HG02852 (cell line): ENCODE data around the gene UBE2E2.

Experiments used
- ATAC-seq: cut with Tn5 transposase; IDR thresholded peaks from one replicate; pipeline ENCODE4 v1.9.1; 2021; ENCODE audit warnings: mild to moderate bottlenecking, moderate library complexity; ENCODE audit not compliant: unreplicated experiment

Gene UBE2E2

GRCh38 chr3:23565041-23565775 is 362.1 kb downstream of the UBE2E2 start:
- ATAC-seq: no peak

- no peak for ATAC-seq
These were observed 363.4 kb downstream of the UBE2E2 start for GRCh38 chr3:23566499-23566898.

- ATAC-seq: no peak
These were observed 364.8 kb downstream of the UBE2E2 start for GRCh38 chr3:23567917-23568316.

- ATAC-seq: no peak
These were observed 370.7 kb downstream of the UBE2E2 start for GRCh38 chr3:23573827-23574226.

DNA sequence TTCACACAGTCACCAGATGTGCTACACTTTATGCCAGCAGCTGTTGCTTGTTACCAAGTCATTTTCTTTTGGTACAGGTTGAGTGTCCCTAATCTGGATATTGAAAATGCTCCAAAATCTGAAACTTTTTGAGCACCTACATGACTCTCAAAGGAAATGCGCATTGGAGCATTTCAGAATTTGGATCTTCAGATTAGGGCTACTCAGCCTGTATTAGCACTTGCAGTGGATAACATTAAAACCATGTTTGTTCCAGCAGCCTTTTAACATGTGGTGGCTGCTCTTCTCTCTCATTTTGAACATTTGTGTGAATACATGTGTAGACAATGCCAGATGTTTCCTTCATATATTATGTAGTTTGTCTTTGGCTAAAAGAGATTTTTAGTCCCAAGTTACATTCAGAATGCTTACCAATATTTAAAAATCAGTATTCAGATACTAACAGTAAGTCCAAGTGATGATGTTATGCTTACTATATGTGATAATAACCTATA is 371.7 kb downstream of the UBE2E2 start:
- no peak for ATAC-seq

- no peak for ATAC-seq
These were observed 372.6 kb downstream of the UBE2E2 start for GRCh38 chr3:23575697-23576096.

- ATAC-seq: no peak
These were observed 373.3 kb downstream of the UBE2E2 start for GRCh38 chr3:23576379-23576959.

DNA sequence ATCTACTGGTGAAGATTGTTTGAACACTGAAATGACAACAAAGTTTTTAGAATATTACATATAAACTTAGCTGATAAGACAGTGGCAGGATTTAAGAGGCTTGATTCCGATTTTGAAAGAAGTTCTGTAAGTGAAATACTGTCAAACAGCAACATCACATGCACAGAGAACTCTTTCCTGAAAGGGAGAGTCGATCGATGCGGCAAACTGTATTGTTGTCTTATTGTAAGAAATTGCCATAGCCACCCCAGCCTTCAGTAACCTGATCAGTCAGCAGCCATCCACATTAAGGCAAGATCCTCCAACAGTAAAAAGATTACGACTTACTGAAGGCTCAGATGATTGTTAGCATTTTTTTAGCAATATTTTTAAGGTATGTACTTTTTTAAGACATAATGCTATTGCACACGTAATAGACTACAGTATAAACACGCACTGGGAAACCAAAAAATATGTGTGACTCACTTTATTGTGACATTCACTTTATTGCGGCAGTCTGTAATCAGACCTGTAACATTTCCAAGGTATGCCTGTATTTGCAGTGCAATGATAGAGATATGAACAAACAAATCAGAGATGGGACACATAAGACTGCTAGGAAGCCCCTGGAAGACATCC is 377.1 kb downstream of the UBE2E2 start:
- no peak for ATAC-seq

- ATAC-seq: no peak
These were observed 381.0 kb downstream of the UBE2E2 start for GRCh38 chr3:23583980-23584740.

DNA sequence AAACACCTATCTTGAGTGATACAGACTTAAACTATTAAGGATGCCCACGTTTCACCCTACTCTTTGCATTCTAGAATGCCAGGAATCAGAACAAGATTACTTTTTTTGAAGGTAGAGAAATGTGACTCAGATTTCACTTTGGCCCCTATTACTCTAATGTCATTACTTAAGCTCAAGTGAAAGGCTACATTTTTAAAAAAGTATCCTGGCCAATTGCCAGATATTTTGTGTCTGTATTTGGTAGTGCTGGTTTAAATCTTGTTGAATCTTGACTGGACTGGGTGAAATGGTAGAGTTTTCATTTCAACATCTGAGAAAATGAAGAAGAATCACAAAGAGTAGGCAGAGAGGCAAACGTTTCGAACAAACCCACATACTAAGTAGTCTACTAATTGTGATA is 384.4 kb downstream of the UBE2E2 start:
- no peak for ATAC-seq

- ATAC-seq: no peak
These were observed 385.4 kb downstream of the UBE2E2 start for GRCh38 chr3:23588547-23588946.

DNA sequence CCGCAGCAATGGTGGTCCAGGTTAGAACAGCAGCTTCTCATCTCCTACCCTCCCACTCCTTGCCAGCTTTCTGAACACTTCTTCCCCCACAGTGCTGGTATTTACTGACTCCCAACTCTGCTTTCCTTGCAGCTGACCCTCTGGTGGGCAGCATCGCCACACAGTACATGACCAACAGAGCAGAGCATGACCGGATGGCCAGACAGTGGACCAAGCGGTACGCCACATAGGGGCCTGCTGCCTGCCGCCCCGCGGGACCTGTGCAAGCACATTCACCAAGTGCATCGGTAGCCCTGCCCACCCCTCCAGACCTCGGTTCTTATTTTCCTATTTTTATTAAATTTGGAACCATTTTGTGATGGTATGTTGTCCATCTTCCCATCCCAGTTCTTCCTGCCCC is 386.5 kb downstream of the UBE2E2 start:
- ATAC-seq: no peak

GRCh38 chr3:23590424-23591273 is 387.5 kb downstream of the UBE2E2 start:
- ATAC-seq: peak; percentile 86

GRCh38 chr3:23591374-23591773 is 388.2 kb downstream of the UBE2E2 start:
- ATAC-seq: no peak

DNA sequence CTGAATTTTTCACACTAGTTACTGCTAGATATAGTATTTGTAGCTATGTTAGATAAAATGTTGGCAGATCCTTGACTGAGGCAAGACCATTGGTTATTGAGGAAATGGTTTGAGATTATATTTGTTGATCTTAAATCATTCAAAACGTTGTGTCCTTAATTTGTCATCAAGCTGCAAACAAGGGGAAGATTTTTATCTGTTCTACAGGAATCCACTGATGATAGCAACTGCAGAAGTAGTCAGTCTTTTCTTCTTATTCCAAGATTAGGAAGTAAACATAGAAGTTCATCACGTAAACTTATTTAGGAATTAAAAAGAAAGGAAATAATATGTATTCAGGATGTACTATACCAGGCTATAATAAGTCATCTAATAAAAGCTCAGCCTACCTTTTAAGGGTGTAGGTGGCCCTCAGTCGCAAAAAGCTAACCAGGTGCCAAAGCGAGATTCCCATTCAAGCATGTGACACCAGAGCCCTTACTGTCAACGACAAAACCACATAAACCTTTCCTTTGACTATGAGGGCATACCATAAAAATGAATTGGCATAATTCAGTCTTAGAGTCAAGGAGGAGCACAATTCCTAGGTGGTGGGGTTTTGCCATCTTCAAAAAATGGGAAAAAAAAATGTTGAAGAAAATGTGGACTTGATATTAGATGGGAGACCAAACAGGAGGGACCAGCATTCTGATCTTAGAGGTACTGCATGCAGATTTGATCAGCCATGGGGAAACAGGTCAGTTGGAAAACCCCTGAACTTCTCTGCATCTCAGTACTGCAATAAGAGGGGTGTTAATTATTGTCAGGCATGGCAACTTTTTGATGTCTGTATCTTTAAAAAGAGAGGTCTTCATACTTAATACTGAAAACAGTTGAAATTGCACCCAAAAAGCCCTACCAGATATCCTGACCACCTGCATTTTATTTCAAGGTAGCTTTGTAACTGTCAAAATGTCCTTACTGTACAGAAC is 390.1 kb downstream of the UBE2E2 start:
- ATAC-seq: peak; percentile 48

- ATAC-seq: no peak
These were observed 390.9 kb downstream of the UBE2E2 start for GRCh38 chr3:23594066-23594465.

GRCh38 chr3:23594894-23595670 is 392.0 kb downstream of the UBE2E2 start:
- ATAC-seq: no peak

DNA sequence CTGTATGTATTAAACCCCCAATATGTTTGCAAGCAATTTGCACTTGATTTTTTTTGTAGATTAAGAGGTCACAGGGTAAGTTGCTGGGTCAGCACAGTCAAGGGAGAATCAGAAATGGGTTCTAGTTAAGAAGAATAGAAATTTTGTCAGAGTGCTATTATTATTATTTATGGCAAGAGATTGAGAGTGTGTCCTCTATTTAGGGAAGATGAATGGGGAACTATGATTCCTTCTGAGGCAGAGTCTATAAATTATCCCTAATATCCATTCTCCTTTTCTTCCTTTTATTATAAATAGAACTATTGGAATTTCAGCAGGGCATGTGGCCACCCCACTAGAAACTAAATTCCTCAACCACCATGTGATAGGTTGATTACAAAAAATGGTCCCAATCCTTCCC is 392.7 kb downstream of the UBE2E2 start:
- no peak for ATAC-seq
